Measurements from ENCODE around the gene ATP7B.
A peak's percentile ranks its signal among the peaks of the same experiment; 100 is the strongest.

Gene ATP7B

DNA sequence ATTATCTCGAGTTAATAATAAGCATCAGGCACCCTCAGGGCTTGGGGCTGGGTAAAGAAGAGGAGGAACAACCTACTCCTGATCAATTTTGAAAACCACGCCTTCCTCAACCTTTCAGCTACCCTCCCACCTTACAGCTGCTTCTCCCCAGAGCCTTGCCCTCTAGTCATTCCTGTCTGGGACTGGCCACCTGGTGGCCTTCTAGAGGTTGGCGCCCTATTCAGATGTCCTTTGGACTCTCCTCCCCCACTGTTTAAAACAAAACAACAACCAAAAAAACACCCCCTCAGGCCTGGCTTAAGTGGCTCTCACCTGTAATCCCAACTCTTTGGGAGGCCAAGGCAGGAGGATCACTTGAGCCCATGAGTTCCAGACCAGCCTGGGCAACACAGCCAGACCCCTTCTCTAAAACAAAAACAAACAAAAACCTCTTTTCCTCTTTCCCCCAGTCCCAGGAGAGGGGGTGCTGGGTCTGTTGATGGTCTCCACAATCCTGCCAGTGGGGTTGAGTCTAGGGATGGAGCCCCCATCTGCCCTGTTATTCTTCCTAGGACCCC, 87.2 kb downstream of the ATP7B start:
- H3K4me3 ChIP-seq (ENCODE audit: low read depth, low read length) = no peak overlapping the region
- TF ChIP-seq, protein P1, sequence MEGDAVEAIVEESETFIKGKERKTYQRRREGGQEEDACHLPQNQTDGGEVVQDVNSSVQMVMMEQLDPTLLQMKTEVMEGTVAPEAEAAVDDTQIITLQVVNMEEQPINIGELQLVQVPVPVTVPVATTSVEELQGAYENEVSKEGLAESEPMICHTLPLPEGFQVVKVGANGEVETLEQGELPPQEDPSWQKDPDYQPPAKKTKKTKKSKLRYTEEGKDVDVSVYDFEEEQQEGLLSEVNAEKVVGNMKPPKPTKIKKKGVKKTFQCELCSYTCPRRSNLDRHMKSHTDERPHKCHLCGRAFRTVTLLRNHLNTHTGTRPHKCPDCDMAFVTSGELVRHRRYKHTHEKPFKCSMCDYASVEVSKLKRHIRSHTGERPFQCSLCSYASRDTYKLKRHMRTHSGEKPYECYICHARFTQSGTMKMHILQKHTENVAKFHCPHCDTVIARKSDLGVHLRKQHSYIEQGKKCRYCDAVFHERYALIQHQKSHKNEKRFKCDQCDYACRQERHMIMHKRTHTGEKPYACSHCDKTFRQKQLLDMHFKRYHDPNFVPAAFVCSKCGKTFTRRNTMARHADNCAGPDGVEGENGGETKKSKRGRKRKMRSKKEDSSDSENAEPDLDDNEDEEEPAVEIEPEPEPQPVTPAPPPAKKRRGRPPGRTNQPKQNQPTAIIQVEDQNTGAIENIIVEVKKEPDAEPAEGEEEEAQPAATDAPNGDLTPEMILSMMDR (IDR thresholded peaks at IDR 0.05; ENCODE audit: low read depth, low read length, missing control alignments) = peak; percentile 6
- DNase-seq (ENCODE audit: low read depth) = no peak

DNA sequence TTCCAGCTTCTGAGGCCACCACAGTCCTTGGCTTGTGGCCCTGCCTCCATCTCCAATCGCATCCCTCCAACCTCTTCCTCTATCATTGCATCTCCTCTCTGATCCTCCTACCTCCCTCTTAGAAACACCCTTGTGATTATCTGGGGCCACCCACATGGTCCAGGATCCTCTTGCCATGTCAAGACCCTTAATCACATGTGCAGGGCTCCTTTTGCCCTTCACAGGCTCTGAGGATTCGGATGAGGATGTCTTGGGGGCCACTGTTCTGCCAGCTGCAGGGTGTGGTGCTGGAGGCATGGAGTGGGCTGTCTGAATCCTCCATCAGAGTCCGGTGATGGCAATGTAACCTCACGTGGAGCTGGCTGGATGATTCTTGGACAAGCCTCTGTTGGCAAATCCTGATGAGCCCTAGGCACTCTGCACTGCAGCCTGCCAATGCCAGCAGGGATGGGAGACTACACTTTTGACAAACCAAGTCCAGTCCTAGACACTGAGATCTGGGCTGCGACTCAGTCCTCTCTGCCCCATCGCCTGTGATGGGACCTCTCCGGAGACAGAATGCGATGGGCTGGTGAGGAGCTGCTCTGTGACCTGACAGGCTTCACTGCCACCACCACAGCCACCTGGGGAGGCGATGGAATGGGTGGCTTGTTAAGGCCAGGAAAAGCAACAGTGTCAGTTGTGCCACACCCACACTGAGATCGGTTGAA, 88.3 kb downstream of the ATP7B start:
- TF ChIP-seq, protein P1 (IDR thresholded peaks at IDR 0.05; ENCODE audit: low read depth, low read length, missing control alignments) = no peak
- no peak for DNase-seq (ENCODE audit: low read depth)
- H3K4me3 ChIP-seq (ENCODE audit: low read depth, low read length) = no peak overlapping the region

DNA sequence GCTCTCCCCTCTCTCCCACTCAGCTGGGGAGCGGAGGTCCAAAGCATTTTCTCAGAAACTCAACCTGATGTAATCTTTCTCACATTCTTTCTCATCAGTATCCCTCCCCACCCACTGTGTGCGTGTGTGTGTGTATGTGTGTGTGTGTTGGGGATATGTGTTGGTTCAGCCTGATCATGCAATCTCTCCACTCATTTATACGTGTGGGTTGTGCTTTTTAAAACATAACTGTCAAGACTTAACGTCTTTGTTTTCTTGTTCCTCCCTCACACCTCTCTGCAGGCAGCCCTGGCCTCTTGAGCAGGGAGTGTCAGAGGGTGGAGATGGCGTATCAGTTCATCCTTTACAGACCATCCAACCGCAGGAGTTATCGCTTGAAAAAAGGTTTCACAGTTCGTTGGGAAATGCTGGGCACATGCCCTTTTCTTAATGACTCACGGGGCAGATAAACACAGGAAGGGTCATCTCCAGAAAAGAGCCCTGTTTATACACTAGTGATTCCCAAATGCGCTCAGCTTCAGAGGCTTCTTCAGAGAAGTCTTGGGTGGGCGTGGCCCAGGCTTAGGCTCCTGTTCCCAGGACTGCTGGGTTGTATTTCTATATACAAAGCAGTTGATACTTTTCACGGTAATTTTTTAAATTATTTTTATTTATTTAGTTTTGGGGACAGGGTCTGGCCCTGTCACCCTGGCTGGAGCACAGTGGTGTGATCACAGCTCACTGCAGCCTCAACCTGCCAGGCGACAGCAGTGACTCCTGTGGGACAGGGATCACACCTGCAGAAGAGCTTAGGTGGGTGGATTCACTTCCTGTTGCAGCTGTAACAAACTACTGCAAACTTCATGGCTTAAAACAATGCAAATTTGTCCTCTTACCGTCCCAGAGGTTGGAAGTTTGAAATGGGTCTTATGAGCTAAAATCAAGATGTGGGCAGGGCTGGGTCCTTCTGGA, 89.2 kb downstream of the ATP7B start:
- no peak for DNase-seq (ENCODE audit: low read depth)
- H3K4me3 ChIP-seq (ENCODE audit: low read depth, low read length) = no peak overlapping the region
- TF ChIP-seq, protein P1 (IDR thresholded peaks at IDR 0.05; ENCODE audit: low read depth, low read length, missing control alignments) = no peak

DNA sequence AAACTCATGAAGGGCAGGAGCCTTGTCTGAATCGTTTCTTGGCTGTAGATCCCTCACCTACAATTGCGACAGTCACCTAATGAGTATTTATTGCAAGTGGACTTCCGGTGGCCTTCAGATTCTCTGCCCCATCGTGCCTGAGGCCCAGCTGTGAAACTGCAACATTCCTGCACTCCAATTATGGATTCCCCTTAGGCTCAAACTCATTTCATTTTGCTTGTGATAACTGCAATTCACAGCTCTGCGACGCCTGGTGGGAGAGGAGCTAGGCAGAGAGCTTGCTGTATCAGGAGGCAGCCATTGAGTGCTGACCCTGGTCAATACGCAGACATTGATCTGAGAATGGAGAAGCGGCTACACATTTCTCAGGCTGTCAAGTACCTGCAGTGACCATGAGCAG, 90.5 kb downstream of the ATP7B start:
- TF ChIP-seq, protein P1 (IDR thresholded peaks at IDR 0.05; ENCODE audit: low read depth, low read length, missing control alignments) = no peak
- DNase-seq (ENCODE audit: low read depth) = no peak
- no peak overlapping the region for H3K4me3 ChIP-seq (ENCODE audit: low read depth, low read length)

DNA sequence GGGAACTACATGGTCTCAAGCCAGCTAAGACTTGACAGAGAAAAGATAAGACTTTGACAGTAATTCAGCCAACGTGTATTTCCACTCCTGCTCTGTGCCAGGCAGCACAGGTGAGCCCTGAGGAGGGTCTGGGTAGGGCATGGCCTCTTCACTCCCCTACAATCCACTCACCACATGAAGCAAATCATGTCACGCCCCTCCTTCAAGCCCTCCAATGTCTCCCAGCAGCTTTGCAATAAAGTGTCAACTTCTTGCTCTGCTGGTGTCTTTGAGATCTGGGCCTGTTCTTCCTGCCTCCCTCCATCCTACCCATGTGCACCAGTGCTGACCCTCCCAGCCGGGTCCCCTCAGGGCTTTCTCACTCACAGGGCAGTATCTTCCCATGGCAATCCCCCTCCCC, 91.0 kb downstream of the ATP7B start:
- DNase-seq (ENCODE audit: low read depth) = no peak
- no peak overlapping the region for H3K4me3 ChIP-seq (ENCODE audit: low read depth, low read length)
- TF ChIP-seq, protein P1 (IDR thresholded peaks at IDR 0.05; ENCODE audit: low read depth, low read length, missing control alignments) = no peak

DNA sequence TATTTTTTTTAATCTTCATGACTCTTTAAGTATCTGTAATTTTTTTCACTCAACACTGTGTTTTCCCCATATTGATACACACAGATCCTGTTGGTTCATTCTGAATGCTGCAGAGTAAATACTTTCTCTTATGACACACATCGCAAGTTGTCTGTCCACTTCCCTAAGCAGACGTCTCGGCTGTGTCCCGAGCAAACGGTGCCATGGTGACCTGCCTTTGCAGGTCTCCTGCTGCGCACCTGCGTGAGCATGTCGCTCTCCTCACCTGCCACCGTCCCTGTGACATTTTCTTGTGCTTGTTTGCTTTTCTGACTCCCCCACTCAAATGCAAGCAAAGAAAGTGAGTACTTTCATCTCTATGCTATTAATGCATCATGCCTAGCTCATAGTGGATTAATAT, 91.7 kb downstream of the ATP7B start:
- H3K4me3 ChIP-seq (ENCODE audit: low read depth, low read length) = no peak overlapping the region
- TF ChIP-seq, protein P1 (IDR thresholded peaks at IDR 0.05; ENCODE audit: low read depth, low read length, missing control alignments) = no peak
- no peak for DNase-seq (ENCODE audit: low read depth)
